ENCODE measurements around the gene ZDHHC19.

- TF ChIP-seq CTCF (IDR thresholded peaks at IDR 0.05) (no peak), EP300 (IDR thresholded peaks at IDR 0.05) (no peak), POLR2A (IDR thresholded peaks at IDR 0.05) (no peak), POLR2AphosphoS5 (IDR thresholded peaks at IDR 0.05) (no peak)
Measured at GRCh38 chr3:196216089-196216564, 4.9 kb upstream of the ZDHHC19 start, which contains the start of gene SLC51A.
